Left renal pelvis (tissue), 4 donors: ENCODE data around the gene AHI1. TPM values are rescaled to one million over a fixed set of nuclear protein-coding genes. Genes with fewer than 3 reads are reported as not detected.
"Not testable (repeated sequence)": the region's sequence is repeated elsewhere in the genome, so short reads cannot be mapped to it uniquely, and the experiment has no call there.

Experiments
- DNase-seq, 4 donors: peaks; one replicate each; pipeline ENCODE4 v3.0.0-alpha.2; 2013; ENCODE audit warnings: low read depth in 4 of 4, low spot score in 3 of 4
- polyA plus RNA-seq, 4 donors: library from polyadenylated mRNA; unstranded; fragments of 120-200 nt; gene quantifications; one replicate each; pipeline ENCODE4 v1.2.1, GENCODE V29; 2013; ENCODE audit not compliant: insufficient read length in 4 of 4

AHI1 gene
- polyA plus RNA-seq, 4 donors = 35.3 to 81.7 (median 61.8) TPM

- no peak for DNase-seq
Measured at GRCh38 chr6:135402311-135402710, 95.2 kb downstream of the AHI1 start.

- no peak for DNase-seq
Measured at GRCh38 chr6:135397172-135397952, 100.2 kb downstream of the AHI1 start.

GRCh38 chr6:135395136-135395535 lies 102.4 kb downstream of the AHI1 start:
- no peak for DNase-seq

- DNase-seq = no peak
Measured at GRCh38 chr6:135393289-135393688, 104.3 kb downstream of the AHI1 start.

- DNase-seq = no peak
Measured at GRCh38 chr6:135390458-135390857, 107.1 kb downstream of the AHI1 start.

GRCh38 chr6:135385299-135385698 lies 112.2 kb downstream of the AHI1 start:
- no peak for DNase-seq

GRCh38 chr6:135383766-135384165 lies 113.8 kb downstream of the AHI1 start:
- no peak for DNase-seq

GRCh38 chr6:135383301-135383700 lies 114.2 kb downstream of the AHI1 start:
- DNase-seq = no peak

- DNase-seq = no peak
Measured at GRCh38 chr6:135382182-135382628, 115.3 kb downstream of the AHI1 start.

- no peak for DNase-seq
Measured at GRCh38 chr6:135380793-135381192, 116.7 kb downstream of the AHI1 start.

GRCh38 chr6:135379647-135380046 lies 117.9 kb downstream of the AHI1 start:
- DNase-seq = no peak

- DNase-seq = no peak
Measured at GRCh38 chr6:135372758-135373157, 124.8 kb downstream of the AHI1 start.

- DNase-seq = not testable (repeated sequence)
Measured at GRCh38 chr6:135363622-135364021, 133.9 kb downstream of the AHI1 start.

GRCh38 chr6:135362124-135362523 lies 135.4 kb downstream of the AHI1 start:
- no peak for DNase-seq

GRCh38 chr6:135360222-135360621 lies 137.3 kb downstream of the AHI1 start:
- no peak for DNase-seq

GRCh38 chr6:135358985-135359384 lies 138.6 kb downstream of the AHI1 start:
- no peak for DNase-seq

GRCh38 chr6:135358251-135358821 lies 139.2 kb downstream of the AHI1 start:
- DNase-seq = no peak

GRCh38 chr6:135354407-135354806 lies 143.1 kb downstream of the AHI1 start:
- DNase-seq = no peak

GRCh38 chr6:135353113-135353512 lies 144.4 kb downstream of the AHI1 start:
- no peak for DNase-seq

- no peak for DNase-seq
Measured at GRCh38 chr6:135351635-135352034, 145.9 kb downstream of the AHI1 start.

GRCh38 chr6:135347887-135348286 lies 149.7 kb downstream of the AHI1 start:
- no peak for DNase-seq

- DNase-seq = no peak
Measured at GRCh38 chr6:135346747-135347146, 150.8 kb downstream of the AHI1 start.
